ACHN (cell line): Measurements from ENCODE around the gene ERC2.
"Not testable (repeated sequence)": the region's sequence is repeated elsewhere in the genome, so short reads cannot be mapped to it uniquely, and the experiment has no call there.

Experiments
- DNase-seq: peaks from one replicate; pipeline ENCODE4 v3.0.0-alpha.2; 2015
- in situ Hi-C: cut with HindIII; loops from 2 replicates; pipeline ENCODE4 v1.10.0; 2017; ENCODE audit warnings: low sequenced_read_pairs, low pct_ligation_motif_present, low pct_unique_long_range_greater_than_20kb

ERC2 gene

GRCh38 chr3:56468184-56469106 is at the start of gene ERC2:
TSS of gene ERC2 (minus strand) at chr3:56468467.
- in situ Hi-C loops: no loop called here
- peak; percentile 79 for DNase-seq

GRCh38 chr3:56502738-56503137 is 34.5 kb upstream of the ERC2 start:
- in situ Hi-C loops: no loop called here
- DNase-seq: no peak

GRCh38 chr3:56496376-56496775 is 28.1 kb upstream of the ERC2 start:
- in situ Hi-C loops, DNase-seq: not testable (repeated sequence)

GRCh38 chr3:56494679-56495322 is 26.5 kb upstream of the ERC2 start:
- in situ Hi-C loops: no loop called here
- DNase-seq: peak; percentile 87

- in situ Hi-C loops: no loop called here
- no peak for DNase-seq
These were observed 23.3 kb upstream of the ERC2 start for GRCh38 chr3:56491566-56491965.

GRCh38 chr3:56488812-56489600 is 20.7 kb upstream of the ERC2 start:
- in situ Hi-C loops: no loop called here
- DNase-seq: no peak

- no peak for DNase-seq
- in situ Hi-C loops: no loop called here
These were observed 16.3 kb upstream of the ERC2 start for GRCh38 chr3:56484525-56485032.

GRCh38 chr3:56484122-56484521 is 15.9 kb upstream of the ERC2 start:
- no peak for DNase-seq
- in situ Hi-C loops: no loop called here

- DNase-seq: no peak
- in situ Hi-C loops: no loop called here
These were observed 9.4 kb upstream of the ERC2 start for GRCh38 chr3:56477646-56478045.

- in situ Hi-C loops: no loop called here
- no peak for DNase-seq
These were observed 8.5 kb upstream of the ERC2 start for GRCh38 chr3:56476771-56477170.

- DNase-seq: no peak
- in situ Hi-C loops: no loop called here
These were observed 3.5 kb upstream of the ERC2 start for GRCh38 chr3:56471771-56472170.

- DNase-seq: no peak
- in situ Hi-C loops: no loop called here
These were observed 874 bp upstream of the ERC2 start for GRCh38 chr3:56469141-56469540.

- in situ Hi-C loops: no loop called here
- DNase-seq: peak; percentile 6
These were observed 475 bp downstream of the ERC2 start for GRCh38 chr3:56467801-56468183.

GRCh38 chr3:56467108-56467507 is 1.2 kb downstream of the ERC2 start:
- DNase-seq: peak; percentile 95

GRCh38 chr3:56459719-56460118 is 8.5 kb downstream of the ERC2 start:
- in situ Hi-C loops: no loop called here

More at GRCh38 chr3:56467108-56467507, 1.2 kb downstream of the ERC2 start:
- in situ Hi-C loops: no loop called here

GRCh38 chr3:56459104-56459496 is 9.2 kb downstream of the ERC2 start:
- DNase-seq: no peak
- in situ Hi-C loops: no loop called here

More at GRCh38 chr3:56459719-56460118, 8.5 kb downstream of the ERC2 start:
- DNase-seq: no peak

GRCh38 chr3:56458496-56459103 is 9.7 kb downstream of the ERC2 start:
- in situ Hi-C loops: no loop called here
- DNase-seq: no peak

GRCh38 chr3:56456117-56456516 is 12.2 kb downstream of the ERC2 start:
- no peak for DNase-seq

More at GRCh38 chr3:56456117-56456516, 12.2 kb downstream of the ERC2 start:
- in situ Hi-C loops: no loop called here
